ENCODE measurements around the gene SMAD5.
A peak's percentile ranks its signal among the peaks of the same experiment; 100 is the strongest.

The SMAD5 gene

DNA sequence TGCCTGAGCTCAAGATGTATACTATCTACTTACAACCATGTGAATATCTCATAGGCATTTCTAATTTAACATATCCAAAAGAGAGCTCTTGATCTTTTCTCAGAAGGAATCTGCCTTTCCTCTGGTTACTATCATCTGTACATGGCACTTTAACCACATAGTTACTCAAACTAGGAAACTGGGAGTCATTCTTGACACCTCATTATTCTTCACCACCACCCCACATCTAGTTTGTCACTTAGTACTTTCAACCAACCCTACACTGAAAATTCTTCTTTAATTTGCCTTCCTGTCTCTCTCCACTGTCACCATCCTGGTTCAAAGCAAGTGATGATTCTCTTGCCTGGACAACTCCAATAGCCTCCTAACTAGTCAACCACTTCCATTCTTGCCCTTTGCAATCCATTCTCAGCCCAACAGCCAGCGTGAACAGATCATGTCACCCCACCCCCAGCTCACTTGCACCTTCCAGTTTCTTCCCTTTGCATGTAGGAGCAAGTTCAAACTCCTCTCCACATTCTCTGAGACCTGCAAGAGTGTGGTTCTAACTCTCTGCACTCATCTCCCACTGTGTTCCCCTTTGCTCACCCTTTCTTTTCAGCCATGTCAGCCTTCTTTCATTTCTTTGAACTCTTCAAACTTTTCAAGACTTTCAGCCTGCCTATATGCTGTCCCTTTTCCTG lies 17.3 kb upstream of the SMAD5 start:
- DNase-seq, result no peak

DNA sequence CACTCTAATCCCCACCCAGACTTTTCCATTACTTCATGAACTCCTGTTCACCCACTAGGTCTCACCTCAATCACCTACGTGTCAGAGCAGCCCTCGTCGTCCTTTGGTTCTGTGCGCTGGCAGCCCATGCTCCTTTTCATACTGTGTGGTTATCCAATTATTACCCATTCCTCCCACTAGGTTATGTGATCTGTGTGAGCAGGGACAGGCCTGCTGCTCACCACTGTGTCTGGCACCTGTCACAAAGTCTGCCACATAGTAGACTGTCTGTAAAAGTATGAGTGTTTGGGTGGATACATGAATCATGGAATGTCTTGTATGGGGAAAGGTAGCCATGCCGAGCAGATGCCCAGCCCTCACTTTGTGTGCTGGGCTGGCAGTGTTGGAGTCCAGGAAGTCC lies 12.1 kb upstream of the SMAD5 start:
- no peak for DNase-seq

DNA sequence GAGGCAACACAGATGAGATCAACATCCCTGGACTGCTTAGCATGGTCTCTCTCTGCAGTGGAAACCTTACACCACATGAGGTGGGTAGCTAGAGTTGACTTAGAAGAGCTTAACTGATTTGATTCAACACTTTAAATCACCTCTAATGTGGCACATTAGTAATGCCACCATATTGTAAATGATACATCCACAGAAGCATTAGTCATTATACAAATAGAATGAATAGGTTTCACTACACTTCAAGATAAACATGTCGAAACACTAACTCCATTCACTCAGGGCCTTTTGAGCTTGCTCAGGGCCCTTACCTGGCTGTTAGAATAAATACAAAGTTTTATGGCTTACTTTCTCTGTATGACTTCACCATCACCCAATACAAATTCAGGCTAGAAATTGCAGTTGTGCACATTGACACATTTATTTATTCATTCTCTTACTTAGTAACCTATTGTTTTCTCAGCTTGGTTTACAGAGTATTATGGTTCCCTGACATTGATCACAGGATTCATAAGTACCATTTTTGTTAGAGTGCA lies 9.3 kb upstream of the SMAD5 start:
- DNase-seq, result peak; percentile 6

DNA sequence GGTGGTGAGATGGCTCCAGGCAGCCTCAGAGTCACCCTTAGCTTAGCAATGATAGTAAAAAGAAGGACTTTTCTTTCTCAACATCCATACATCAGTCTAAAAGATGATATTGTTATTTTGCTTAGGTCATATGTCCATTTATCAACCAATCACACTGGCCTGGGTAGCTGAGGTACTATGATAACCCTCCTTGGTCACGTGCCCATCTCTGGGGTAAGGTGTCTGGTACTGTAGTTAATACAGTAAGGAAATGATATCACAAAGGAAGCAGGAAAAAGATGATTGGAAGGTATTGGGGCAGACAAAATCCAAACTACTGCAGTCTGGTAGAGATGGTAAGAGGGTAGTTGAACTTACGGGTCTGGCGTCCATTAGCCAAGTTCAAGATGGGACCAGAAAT lies 5.1 kb upstream of the SMAD5 start:
- no peak for DNase-seq

DNA sequence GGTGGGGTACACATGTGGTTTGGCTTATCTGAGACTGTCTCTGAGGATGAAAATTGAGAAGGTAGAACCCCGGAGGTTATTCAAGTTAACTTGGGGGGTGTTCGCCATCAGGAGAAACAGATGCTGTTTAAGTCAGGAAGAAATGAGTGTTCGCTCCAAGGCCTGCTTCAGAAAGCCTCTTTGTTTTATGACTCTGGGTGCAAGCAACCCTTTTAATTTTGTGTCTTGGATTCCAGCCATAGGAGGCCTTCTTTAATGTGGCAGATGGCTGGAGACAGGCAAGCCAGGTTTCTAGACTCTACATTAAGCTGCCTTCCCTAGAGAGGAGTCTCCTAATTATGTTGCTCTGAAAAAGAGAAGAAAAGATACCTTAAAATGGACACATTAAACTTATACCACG lies 4.2 kb upstream of the SMAD5 start:
- no peak for DNase-seq

DNA sequence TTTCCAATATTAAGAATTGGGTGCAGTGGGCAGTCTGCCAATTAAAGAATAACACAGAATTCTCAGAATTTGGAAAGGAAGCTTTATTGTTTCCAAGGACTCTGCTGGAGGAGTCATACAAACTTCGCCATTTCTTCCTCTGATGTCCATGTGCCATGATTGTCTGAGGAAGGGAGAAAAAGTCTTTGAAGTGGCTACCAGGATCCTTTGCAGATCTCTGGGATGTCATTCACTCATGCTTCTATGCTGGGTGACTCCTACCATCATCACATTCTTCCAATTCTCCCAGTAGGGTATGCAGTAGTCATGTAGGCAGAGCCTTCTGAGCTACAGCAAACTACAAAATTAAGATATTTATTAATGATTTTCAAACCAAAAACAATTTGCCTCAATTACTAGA lies 3.2 kb upstream of the SMAD5 start:
- no peak for DNase-seq

DNA sequence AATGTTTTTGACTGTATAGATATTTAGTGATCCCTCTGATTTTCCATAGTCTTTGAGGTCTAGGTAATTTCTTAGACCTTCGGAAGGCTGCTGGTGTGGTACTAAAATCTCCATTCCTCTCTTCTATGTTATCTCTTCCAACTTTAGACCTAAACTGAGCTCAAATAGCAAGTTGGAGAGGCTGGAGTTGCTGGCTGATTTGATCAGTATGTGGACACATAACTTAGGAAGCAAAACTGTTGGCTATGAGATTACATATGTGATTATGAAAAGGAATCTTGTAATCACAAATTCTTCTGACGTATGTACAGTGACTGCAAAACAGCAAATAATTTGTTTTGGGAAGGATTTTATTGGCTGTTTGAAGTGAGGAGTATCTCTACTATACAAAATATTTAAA lies 2.1 kb upstream of the SMAD5 start:
- DNase-seq, result no peak

DNA sequence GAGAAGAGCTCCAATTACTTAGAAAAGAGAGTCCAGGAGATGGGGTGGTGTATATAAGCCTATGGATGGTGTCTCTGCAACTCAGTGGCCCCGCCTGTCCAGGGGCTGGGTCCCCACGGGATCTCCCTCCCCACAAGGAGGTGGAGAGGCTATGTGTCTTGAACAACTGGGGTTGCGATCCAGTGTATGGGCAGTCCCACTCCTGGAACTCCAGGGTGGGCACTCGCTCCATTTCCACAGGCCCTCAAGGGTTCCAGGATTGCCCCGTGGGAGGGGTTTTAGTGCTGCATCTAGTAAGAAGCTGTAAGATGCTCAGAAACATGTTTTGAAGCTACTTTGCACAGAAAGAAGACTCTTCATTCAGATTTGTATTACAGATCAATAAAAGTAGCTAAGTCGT lies 558 bp upstream of the SMAD5 start:
- DNase-seq, result no peak

DNA sequence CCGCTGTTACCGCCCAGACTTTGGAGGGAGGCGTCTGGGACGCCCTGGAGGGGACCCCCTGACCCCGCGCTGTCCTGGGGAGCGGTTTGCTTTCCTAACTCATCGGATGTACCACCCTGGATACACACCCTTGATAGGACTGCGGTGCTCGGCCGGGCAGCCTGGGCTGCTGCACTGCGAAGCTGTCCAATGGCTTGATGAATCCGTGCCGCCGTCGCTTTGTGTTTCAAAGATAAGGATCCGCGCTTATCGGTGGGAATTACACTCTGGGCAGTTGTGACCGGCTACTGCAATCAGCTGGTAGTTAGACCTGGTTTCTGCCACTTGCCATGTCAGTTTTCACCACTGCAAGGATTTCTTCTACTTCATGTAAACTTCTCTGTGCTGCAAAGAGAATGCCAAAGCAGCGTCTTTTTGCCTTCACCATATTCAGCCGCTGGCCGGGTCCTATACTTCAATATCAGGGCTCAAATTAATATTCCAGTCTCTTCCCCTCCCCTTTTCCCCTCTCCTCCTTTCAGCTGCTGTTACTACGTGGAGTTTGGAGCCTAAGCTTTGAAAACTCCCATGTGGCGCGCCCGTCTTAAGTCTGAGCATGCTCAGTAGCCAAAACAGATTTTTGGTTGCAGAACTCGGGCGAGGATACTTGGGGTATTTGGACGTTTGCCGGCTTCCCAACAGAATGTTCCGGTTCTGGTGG lies 727 bp downstream of the SMAD5 start:
- DNase-seq, result no peak

DNA sequence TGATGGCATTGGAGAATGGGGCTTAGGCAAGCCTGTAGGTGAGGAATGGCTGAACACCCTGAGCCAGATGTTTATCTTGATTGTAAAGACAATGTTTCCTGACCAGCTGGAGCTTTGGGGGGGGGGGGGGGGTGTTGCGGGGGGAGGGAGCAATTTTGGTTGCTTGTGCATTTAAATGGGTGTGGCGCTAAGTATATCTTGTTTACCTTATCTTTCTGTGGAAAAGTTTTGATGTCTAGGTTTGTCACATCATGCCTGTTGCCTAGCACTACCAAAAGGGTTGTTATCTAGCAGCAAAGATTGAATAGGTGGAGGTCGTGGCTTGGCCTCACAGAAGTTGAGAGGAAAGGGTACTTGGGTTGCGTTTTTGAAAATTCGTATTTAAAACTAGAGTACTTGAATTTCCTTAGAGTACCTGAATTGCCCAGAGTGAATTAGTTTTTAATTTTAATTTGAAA lies 1.3 kb downstream of the SMAD5 start:
- DNase-seq, result no peak

DNA sequence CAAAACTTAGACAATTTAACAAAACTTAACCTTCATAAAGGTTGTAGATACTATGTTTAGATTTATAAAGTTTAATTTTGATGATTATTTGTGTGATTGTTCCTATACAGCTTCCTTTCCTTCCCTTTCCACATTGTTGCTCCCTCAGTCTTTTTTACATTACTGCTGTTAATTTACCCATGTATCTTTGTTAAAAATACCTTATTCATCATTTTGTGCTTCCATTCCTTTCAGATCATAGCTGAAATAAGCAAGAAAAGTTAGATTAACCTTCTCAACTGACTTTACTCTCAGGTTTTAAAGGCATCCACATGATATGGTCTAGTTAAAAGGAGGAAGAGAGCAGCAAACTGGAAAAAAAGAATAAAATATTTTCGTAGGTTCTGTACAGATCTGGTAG lies 2.0 kb downstream of the SMAD5 start:
- DNase-seq, result no peak

DNA sequence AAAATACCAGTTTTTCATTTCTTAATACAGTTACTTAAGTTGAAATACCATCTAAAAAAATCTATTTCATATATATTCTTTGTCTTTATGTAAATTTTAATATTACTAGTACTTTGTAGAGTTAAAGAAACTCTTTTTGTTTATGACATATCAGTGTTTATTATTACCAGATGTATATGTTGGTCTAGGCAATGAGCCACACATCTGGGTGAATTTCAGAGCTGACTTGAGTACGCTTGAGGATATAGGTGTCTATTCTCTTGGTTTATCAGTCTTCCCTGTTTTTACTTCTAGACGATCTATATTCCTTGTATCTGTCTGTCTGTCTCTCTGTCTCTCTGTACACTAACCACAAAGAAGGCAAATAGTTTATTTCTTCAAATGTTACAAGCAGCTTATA lies 2.9 kb downstream of the SMAD5 start:
- no peak for DNase-seq

DNA sequence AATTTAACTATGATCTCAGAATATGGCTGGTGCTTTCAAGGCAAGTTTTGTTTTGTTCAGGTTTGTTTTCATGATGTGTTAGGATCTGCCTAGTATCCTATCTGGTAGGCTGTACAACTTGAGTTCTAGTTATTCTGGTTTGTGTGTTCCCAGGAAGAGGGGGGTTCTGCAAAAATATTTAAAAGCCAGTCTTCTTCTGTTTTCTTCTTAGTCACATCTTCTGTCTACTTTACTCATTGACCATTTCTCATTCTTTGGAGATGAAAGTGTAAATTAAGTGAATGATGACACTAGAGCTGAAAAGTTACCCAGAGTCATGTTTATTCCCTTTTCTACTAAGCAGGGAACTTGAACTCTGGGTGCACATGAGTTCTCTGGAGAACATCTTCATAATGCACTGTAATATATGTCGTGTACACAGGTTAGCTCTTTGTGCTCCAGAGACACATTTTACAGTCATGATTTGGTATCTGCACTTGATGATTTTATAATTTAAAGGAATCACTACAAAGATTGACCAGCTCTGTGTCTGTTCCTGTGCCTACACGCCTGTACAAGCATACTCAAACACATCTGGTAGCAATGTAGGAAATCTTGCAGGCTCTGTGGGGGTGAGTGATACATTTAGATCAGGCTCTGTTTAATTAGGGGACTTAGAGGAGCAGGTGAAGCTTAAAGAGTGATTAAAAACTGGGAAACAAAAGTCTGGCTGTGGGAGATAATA lies 5.0 kb downstream of the SMAD5 start:
- no peak for DNase-seq

DNA sequence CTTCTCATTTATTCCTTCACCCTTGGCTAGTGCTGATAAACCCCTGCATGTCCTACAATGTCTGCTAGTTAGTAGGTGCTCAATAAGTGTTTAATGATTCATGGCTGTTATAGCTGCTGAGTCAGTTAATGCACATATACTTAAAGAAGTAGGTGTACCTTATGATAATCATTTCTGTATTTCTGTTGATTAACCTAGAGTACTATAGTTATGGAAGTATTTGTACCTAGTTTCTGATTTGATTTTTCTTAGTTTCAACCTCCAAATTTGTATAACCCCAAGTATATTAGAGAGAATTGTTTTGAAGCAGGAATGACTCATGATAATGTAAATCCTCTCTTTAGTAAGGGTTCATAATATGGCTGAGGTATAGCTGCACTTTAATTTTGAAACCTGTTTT lies 8.9 kb downstream of the SMAD5 start:
- no peak for DNase-seq

DNA sequence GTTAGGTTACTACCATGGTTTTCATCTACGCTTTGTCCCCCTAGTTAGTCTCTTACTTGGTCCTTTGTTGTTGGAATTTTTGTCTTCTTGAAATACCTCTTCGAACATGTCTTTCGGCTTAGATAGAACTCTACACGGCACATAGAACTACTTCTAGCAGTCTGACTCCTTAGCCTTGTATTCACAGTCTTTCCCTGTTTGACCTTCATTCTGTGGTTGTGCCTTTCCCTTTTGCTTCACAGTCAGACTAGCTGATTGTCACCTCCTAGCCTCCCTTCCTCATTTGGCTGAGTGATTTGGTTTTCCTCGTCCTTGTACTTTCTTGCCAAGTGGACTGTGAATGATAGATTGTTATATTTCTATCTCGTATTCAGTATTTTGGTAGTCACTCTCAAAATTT lies 10.7 kb downstream of the SMAD5 start:
- DNase-seq, result no peak

DNA sequence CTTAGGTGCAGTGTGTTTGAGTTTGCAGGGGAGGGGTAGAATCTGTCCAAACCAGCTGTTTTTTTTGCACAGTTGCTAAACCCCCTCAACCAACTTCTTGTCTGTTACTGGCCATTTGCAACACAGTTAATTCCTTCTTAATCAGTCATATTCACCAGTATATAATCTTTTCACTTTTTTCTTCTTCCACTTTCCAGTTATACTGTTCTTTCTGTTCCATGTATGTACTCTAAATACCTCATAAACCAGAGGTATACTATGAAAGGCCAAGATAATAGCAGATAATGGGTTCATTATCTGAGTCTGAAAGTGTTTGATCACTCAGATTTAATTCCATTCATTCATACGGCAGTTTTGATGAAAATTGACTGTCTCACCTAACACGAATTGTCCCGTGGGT lies 11.1 kb downstream of the SMAD5 start:
- no peak for DNase-seq

DNA sequence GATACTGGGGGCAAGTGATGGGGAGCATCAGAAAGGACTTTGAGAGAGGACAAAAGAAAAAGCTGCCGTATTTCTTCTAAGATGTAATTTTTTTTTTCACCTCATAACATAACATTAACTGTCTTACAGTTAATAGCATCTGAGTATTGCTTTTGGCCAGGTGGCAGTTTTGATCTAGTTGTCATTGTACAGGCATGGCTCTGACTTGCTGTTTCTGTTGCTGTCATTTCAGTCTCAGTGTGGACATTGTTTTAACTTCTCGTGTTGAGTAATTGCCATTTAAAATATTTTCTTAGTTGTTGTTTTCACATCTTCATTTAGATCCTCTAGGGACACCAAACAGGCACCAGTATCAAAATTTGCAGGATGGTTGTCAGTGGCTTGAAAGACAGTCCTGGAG lies 12.4 kb downstream of the SMAD5 start:
- DNase-seq, result no peak

DNA sequence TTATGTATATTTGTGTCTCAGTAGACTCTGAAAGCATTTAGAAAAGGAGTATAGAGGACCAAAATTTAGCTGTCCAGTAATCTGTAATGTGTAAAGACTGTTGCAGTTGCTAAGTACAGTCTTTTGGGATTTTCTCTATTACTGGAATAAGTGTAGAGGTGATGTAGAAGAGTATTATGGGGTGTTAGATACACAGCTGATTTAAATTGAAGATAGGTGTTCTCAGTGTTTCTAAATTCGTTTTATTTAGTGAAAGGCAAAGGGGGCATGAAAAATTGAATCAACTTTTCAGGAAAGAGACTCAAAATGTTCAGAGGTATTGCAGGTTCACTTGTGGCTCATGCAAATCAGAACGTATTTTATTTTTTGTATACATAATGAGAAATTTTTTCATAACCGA lies 13.6 kb downstream of the SMAD5 start:
- no peak for DNase-seq

DNA sequence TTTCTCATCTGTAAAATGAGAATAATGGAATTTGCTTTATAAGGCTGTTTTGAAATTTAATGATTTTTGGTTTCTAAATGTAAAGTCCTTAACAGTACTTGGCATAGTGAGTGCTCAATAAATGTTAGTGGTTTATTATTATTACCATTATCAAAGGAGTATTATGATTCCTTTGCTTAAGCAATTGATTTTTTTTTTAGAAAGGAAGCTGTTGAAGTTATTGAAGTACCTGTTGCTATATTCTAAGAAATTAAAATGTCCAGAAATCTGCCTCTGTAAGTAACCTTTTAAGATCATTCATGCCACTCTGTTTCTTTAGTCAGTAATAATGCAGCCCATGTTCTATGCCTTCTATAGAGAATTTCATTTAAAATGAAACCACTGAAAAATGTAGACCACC lies 15.0 kb downstream of the SMAD5 start:
- DNase-seq, result no peak

DNA sequence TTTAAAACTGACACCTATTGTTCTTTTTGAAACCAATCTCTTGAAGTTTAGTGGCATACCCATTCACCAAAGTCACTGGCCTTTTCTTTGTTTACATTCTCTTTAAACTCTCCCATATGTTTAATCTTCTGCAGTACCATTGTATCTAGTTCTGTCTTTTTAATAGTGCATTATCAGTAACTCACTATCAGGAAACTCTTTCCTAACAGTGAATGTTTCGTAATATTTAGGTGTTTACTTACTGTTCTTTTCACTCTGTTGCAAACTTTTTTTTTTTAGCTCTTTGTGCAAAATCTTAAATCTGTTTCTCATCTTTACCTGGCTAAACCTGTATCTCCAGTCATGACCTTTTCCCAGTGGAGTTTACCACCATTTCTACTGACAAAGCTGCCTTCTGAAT lies 17.2 kb downstream of the SMAD5 start:
- no peak for DNase-seq

DNA sequence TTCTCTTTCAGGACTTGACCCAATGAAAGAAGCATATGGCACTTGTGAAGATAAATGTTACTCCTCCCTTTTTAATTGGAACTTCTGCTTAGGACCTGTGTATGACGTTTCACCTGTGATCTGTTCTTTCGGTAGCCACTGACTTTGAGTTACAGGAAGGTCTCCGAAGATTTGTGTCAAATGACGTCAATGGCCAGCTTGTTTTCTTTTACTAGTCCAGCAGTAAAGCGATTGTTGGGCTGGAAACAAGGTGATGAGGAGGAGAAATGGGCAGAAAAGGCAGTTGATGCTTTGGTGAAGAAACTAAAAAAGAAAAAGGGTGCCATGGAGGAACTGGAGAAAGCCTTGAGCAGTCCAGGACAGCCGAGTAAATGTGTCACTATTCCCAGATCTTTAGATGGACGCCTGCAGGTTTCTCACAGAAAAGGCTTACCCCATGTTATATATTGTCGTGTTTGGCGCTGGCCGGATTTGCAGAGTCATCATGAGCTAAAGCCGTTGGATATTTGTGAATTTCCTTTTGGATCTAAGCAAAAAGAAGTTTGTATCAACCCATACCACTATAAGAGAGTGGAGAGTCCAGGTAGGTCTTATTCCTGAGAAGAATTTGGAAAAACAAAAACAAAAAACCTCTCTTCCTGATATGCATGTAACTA lies 21.1 kb downstream of the SMAD5 start:
- DNase-seq, result no peak

DNA sequence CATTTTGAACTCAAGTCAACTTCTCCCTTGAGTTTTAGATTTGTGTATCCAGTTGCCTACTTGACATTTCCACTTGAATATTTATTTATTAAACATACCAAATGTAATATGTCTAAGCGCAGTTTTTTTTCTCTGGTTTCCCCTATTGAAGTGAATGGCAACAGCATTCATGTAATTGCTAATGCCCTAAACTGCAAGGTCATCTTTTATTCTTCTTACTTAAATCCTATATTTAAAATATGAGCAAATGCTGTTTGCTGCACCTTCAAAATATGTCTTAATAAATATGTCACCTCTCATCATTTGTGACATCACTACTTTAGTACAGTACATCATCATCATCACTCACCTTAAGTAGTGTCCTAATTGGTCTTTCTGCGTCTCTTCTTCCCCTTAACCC lies 22.4 kb downstream of the SMAD5 start:
- DNase-seq, result no peak

DNA sequence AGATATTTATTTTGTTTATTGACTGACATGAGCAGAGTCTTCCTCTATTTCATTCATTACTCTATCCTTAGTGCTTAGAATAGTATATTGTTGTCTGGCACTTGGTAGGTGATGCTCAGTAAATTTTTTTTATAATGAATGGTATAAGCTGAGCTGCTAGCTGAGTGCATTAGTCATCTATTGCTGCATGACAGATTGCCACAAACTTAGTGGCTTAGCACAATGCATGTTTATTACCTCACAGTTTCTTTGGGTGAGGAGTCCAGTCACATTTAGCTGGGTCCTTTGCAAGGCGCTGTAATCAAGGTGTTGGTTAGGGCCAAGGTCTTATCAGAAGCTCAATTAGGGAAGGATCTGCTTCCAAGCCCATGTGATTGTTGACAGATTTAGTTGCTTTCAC lies 23.1 kb downstream of the SMAD5 start:
- DNase-seq, result no peak

DNA sequence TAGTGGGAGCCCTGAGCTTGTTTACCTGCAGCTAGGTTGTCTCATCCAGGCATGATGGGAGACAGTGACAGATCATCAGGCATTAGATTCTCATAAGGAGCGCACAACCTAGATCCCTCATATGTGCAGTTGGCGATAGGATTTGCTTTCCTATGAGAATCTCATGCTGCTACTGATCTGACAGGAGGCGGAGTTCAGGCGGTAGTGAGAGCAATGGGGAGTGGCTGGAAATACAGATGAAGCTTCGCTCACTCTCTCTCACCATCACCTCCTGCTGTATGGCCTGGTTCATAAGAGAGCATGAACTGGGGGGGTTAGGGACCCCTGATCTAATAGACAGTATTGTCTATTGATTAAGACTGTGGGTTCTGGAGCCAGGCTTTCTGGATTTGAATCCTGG lies 24.9 kb downstream of the SMAD5 start:
- DNase-seq, result no peak

Measured in DMS79 (cell line).